IPS DF 19.7 (cell line): ENCODE data around the gene OAS3.
"Not testable (repeated sequence)": the region's sequence is repeated elsewhere in the genome, so short reads cannot be mapped to it uniquely, and the experiment has no call there.

Experiments used
- DNase-seq: peaks from one replicate; pipeline ENCODE4 v3.0.0-alpha.2; 2013; ENCODE audit warnings: low read depth, low spot score

The OAS3 gene

GRCh38 chr12:112950701-112951100 lies 12.4 kb downstream of the OAS3 start:
- DNase-seq, result no peak

DNA sequence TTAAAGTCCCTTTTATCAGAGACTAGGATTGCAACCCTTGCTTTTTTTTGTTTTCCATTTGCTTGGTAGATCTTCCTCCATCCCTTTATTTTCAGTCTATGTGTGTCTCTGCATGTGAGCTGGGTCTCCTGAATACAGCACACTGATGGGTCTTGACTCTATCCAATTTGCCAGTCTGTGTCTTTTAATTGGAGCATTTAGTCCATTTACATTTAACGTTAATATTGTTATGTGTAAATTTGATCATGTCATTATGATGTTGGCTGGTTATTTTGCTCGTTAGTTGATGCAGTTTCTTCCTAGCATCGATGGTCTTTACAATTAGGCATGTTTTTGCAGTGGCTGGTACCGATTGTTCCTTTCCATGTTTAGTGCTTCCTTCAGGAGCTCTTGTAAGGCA lies 18.9 kb downstream of the OAS3 start:
- DNase-seq, result not testable (repeated sequence)

DNA sequence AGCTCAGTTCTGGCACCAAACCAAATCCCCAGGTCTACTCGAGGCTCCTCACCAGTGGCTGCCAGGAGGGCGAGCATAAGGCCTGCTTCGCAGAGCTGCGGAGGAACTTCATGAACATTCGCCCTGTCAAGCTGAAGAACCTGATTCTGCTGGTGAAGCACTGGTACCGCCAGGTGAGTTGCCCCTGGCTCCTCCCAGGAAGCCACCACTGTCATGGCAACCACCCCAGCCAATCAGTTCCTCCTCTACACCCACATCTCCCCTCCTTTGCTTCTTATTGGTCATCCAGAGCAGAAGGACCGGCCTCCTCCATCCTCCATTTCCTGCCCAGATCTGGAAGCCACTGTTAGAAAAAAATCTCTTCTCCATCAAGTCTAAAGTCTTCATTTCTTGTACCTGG lies 22.8 kb downstream of the OAS3 start:
- no peak for DNase-seq

- DNase-seq, result no peak
Measured at GRCh38 chr12:112961536-112961935, 23.3 kb downstream of the OAS3 start.

DNA sequence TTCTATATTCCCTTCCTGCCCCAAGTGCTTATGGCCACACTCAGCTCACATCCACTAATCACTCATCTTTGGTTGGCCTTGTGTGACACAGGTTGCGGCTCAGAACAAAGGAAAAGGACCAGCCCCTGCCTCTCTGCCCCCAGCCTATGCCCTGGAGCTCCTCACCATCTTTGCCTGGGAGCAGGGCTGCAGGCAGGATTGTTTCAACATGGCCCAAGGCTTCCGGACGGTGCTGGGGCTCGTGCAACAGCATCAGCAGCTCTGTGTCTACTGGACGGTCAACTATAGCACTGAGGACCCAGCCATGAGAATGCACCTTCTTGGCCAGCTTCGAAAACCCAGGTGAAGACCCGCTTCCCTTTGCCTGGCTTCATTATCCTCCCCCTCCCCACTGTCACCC lies 24.3 kb downstream of the OAS3 start:
- no peak for DNase-seq

GRCh38 chr12:112963227-112963861 lies 25.1 kb downstream of the OAS3 start:
- DNase-seq, result no peak

GRCh38 chr12:112964067-112964670 lies 25.9 kb downstream of the OAS3 start:
- no peak for DNase-seq

DNA sequence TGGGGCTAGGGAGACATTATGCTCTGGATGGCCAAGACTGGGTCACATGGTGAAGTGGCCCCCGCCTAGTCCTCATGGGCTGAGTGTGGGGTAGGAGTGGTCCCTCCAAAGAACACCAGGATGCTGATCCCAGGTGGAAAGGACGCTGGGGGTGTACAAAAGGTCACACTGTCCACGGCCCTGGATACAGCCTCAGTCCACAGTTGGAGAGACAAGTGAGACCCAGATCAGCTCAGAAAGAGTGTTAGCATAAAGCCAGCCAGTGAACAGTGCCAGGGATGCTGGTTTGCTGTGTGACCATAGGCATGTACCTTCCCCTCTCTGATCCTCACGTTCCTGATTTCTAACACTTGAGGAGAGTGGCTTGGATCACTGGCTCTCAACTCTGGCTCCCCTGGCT lies 26.6 kb downstream of the OAS3 start:
- no peak for DNase-seq

GRCh38 chr12:112965643-112966042 lies 27.4 kb downstream of the OAS3 start:
- no peak for DNase-seq

GRCh38 chr12:112967306-112967705 lies 29.0 kb downstream of the OAS3 start:
- DNase-seq, result no peak

GRCh38 chr12:112967858-112968257 lies 29.6 kb downstream of the OAS3 start:
- no peak for DNase-seq

DNA sequence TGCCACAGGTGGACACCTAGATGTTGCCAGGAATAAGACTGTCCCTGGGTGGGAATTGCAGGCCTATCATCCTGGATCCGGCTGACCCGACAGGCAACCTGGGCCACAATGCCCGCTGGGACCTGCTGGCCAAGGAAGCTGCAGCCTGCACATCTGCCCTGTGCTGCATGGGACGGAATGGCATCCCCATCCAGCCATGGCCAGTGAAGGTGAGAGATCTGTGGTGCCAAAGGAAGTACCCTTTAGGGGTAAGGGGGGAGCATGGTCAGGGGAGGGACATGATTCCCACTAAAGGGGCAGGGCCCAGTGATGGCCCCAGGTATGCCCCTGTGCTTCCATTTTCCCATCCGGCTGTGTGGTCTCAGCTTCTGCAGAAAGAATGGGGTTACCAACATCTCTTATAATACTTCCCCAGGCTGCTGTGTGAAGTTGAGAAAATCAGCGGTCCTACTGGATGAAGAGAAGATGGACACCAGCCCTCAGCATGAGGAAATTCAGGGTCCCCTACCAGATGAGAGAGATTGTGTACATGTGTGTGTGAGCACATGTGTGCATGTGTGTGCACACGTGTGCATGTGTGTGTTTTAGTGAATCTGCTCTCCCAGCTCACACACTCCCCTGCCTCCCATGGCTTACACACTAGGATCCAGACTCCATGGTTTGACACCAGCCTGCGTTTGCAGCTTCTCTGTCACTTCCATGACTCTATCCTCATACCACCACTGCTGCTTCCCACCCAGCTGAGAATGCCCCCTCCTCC lies 31.5 kb downstream of the OAS3 start:
- no peak for DNase-seq

GRCh38 chr12:112970391-112970790 lies 32.1 kb downstream of the OAS3 start:
- no peak for DNase-seq

DNA sequence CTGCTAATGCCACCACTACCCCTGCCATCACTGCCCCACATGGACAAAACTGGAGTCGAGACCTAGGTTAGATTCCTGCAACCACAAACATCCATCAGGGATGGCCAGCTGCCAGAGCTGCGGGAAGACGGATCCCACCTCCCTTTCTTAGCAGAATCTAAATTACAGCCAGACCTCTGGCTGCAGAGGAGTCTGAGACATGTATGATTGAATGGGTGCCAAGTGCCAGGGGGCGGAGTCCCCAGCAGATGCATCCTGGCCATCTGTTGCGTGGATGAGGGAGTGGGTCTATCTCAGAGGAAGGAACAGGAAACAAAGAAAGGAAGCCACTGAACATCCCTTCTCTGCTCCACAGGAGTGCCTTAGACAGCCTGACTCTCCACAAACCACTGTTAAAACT lies 33.0 kb downstream of the OAS3 start:
- no peak for DNase-seq

DNA sequence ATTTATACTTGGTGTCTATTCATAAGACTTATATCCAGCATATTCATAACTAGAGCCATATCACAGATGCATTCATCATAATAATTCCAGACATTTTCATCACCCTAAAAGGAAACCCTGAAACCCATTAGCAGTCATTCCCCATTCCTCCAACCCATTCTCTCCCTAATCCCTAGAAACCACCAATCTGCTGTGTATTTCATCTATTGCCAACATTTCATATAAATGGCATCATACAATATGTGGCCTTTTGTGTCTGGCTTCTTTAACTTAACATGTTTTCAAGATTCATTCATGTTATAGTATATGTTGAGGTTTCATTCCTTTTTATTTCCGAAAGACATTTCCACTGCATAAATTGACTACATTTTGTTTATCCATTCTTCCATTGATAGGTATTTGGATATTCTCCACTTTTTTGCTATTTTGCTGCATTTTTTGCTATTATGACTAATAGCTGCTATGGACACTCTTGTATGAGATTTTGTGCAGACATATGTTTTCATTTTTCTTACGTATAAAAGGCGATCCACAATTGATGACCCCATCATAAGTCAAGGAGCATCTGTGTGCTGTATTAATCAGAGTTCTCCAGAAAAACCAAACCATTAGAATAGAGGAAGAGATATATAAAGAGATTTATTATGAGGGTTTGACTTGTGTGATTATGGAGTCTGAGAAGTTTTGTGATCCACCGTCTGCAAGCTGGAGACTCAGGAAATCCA lies 34.9 kb downstream of the OAS3 start:
- DNase-seq, result no peak

DNA sequence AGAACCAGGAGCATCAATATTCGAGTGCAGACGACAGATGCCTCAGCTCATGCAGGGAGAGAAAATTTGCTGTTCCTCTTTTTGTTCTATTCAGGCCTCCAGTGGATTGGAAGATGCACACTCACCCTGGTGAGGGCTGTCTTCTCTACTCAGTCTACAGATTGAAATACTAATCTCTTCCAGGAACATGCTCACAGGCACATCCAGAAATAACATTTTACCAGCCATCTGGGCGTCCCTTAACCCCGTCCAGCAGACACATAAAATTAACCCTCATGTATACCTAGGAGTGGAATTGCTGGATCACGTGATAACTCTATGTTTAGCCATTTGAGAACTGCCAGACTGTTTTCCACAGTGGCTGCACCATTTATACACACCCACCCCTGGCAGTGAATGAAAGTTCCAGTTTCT lies 35.6 kb downstream of the OAS3 start:
- DNase-seq, result no peak

- DNase-seq, result no peak
Measured at GRCh38 chr12:112974904-112975303, 36.6 kb downstream of the OAS3 start.

- DNase-seq, result no peak
Measured at GRCh38 chr12:112977139-112977538, 38.9 kb downstream of the OAS3 start.

GRCh38 chr12:112977641-112978040 lies 39.4 kb downstream of the OAS3 start:
- no peak for DNase-seq

DNA sequence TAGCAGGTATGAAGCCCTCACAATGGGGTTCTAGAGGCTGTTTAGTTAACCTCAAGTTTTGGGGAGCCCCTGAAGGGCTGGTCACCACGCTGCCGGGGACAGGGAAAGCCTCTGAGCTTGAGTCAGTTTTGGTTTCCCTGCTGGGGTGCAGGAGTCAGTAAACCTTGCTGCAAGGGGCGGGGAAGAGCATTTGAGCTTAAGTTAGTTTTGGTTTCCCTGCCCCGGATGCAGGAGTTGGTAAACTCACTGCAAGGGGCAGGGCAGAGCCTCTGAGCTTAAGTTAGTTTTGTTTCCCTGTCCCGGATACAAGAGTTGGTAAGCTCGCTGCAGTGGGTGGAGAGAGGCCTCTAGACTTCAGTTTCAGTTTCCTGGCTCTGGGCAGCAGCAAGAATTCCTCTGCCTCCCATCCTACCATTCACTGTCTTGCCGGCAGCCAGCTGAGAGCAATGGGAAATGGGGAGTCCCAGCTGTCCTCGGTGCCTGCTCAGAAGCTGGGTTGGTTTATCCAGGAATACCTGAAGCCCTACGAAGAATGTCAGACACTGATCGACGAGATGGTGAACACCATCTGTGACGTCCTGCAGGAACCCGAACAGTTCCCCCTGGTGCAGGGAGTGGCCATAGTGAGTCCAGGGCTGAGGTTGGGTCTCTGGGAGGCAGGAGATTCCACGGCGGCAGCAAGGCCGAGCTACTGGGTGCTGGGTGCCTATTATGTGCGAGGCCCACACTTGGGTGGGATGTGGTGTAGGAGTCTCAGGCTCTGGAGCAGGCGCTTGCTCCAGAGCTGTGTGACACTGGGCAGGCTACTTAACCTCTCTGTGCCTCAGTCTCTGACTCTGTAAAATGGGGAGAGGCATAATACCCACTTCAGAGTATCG lies 40.1 kb downstream of the OAS3 start, which contains the start of gene OAS2:
Gene OAS2 (plus strand): TSS at position 357 of the 878 bp plus-strand sequence. CDS start 90 bp downstream, at position 447.
- no peak for DNase-seq

GRCh38 chr12:112979041-112979680 lies 40.9 kb downstream of the OAS3 start:
- DNase-seq, result no peak
